ENCODE measurements around the gene CTXN1. TPM values are rescaled to one million over a fixed set of nuclear protein-coding genes. Genes with fewer than 3 reads are reported as not detected.
A peak's percentile ranks its signal among the peaks of the same experiment; 100 is the strongest.
"Not testable (repeated sequence)": the region's sequence is repeated elsewhere in the genome, so short reads cannot be mapped to it uniquely, and the experiment has no call there.

Gene CTXN1
- total and polyA plus RNA-seq, 7 donors, result 0.04 to 0.30 (median 0.25) TPM; not detected in 4

DNA sequence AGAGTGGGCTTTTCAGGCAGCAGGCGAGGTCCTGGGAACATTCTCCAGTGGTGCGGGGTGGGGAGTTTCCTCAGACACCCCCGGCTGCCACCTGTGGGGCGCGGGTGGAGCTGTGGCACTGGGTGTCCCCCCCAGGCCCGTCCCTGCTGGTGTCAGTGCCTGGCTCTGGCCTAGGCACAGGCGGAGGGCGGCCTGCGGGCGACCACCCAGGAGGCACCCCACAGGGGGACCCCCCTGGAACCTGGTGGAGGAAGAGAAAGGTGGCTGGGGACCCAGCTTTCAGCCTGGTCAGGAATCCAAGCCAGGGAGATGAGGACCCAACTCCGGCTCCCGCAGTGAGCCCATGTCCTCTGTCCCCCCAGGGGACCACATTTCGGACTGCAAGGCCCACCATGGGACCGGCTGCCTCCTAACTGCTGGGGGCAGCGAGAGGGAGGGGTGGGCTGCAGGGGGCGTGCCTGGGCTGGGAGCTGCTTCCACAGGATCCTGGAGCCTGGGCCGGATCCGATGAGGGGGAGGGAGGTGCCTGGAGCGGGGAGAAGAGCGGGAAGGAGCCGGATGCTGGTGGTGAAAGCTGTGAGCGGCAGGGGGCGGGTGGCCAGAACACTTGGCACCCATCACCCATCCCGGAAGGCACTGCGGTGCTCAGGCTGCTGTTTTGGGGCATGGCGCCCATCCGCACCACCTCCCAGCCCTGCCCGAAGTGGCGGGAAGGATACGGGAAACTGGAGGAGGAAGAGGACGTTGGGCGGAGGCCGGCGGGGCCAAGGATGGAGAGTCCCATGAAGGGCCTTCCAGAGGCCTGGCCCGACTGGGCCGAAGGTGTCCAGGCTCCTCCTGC is 5.5 kb upstream of the CTXN1 start:
- no peak for TF ChIP-seq CTCF (IDR thresholded peaks at IDR 0.05)
- H3K27me3 ChIP-seq (ENCODE audit: insufficient read depth in 3 of 3, low read length in 2 of 3), result no peaks in the 10 kb centered on the region
- H3K27ac ChIP-seq, result no peak overlapping the region
- H3K9me3 ChIP-seq, result no peaks in the 10 kb centered on the region
- peaks cover 9 to 73% of the 10 kb centered on the region in 2 donors for H3K36me3 ChIP-seq (ENCODE audit: insufficient read depth in 1 of 2, low read depth in 1 of 2)
- ATAC-seq, result no peak
- H3K4me1 ChIP-seq, result peaks cover 20% of the 10 kb centered on the region
- H3K4me3 ChIP-seq, result no peak overlapping the region
- DNase-seq, result no peak
- 86 to 87% (median 86%) methylated on average over 33 to 36 of the region's 36 CpGs for WGBS, 3 donors
- intact Hi-C loops (cut with DNase I), result no loop called here

GRCh38 chr19:7930765-7931164 is 4.8 kb upstream of the CTXN1 start:
- peaks cover 23% of the 10 kb centered on the region for H3K4me1 ChIP-seq
- H3K27ac ChIP-seq, result peak overlapping the region; percentile 14
- ATAC-seq (no peak), DNase-seq (no peak)
- intact Hi-C loops (cut with DNase I), result no loop called here
- no peak for TF ChIP-seq CTCF (IDR thresholded peaks at IDR 0.05)
- H3K4me3 ChIP-seq, result no peak overlapping the region
- H3K27me3 ChIP-seq (ENCODE audit: insufficient read depth in 3 of 3, low read length in 2 of 3), result no peaks in the 10 kb centered on the region
- H3K36me3 ChIP-seq (ENCODE audit: insufficient read depth in 1 of 2, low read depth in 1 of 2), result peaks cover 9 to 66% of the 10 kb centered on the region in 2 donors
- 76 to 85% (median 80%) methylated on average over 7 of the region's 7 CpGs for WGBS, 3 donors
- H3K9me3 ChIP-seq, result no peaks in the 10 kb centered on the region

GRCh38 chr19:7930030-7930429 is 4.1 kb upstream of the CTXN1 start:
- 77 to 87% (median 78%) methylated on average over 5 to 11 of the region's 11 CpGs for WGBS, 3 donors
- H3K9me3 ChIP-seq; ATAC-seq; DNase-seq; H3K4me3 ChIP-seq; intact Hi-C loops (cut with DNase I); H3K27me3 ChIP-seq (ENCODE audit: insufficient read depth in 3 of 3, low read length in 2 of 3): not testable (repeated sequence)
- Histone ChIP-seq H3K36me3 (ENCODE audit: insufficient read depth in 1 of 2, low read depth in 1 of 2) (peaks cover 9 to 59% of the 10 kb centered on the region in 2 donors), H3K27ac (peak overlapping the region; percentile 50), H3K4me1 (peaks cover 23% of the 10 kb centered on the region)

DNA sequence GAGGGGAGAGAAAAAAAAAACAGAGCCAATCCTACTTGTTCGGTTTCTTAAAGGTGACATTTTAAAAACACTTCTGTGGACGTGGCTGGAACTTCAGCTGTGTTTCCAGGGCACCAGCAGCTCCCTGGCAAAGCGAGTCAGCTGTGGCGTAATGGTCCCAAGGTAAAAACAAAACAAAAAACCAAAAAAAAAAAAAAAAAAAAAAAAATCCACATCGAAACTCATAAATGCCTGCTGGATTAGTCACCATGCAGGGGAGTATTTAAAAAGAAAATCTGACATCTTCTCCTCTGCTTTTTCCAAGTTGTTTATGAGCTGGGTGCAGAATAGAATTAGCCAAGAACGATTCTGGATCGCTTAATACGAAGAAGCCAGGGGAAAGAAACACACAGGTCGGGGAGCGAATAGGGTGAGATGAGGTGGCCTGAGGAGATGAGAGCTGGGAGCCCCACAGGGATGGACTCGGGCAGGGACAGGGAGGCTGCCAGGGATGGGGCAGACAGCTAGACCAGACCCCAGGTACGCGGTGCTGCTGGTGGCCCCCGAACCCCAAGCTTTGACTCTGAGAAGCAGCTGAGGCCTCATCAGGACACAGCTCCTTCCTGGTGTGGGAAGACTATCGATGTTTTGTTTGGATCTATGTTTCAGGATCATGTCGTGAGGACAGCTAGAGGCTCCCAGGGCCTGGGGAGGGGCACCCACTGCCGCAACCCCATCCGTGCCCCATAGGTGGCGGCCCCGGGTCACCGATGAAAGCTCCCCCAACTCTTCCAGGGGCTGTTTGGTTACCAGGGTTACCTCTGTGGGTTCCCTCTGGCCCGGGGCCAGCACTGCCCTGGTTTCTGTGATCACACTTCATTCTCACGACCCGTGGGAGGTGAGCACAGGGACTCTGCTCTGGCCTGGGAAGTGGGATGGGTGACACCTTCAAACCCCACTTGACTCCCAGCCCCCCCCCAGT is 3.1 kb upstream of the CTXN1 start:
- H3K4me3 ChIP-seq, result no peak overlapping the region
- H3K27me3 ChIP-seq (ENCODE audit: insufficient read depth in 3 of 3, low read length in 2 of 3), result no peaks in the 10 kb centered on the region
- WGBS, 3 donors, result 60 to 70% (median 61%) methylated on average over 24 of the region's 24 CpGs
- H3K9me3 ChIP-seq, result no peaks in the 10 kb centered on the region
- intact Hi-C loops (cut with DNase I), result no loop called here
- peak; percentile 17 for TF ChIP-seq CTCF (IDR thresholded peaks at IDR 0.05)
- peak overlapping the region; percentile 68 for H3K27ac ChIP-seq
- H3K36me3 ChIP-seq (ENCODE audit: insufficient read depth in 1 of 2, low read depth in 1 of 2), result peaks cover 9 to 49% of the 10 kb centered on the region in 2 donors
- peaks cover 23% of the 10 kb centered on the region for H3K4me1 ChIP-seq
- DNase-seq (peak; percentile 64 to 74), ATAC-seq (peak in 1 of 4 donors; percentile 26)

DNA sequence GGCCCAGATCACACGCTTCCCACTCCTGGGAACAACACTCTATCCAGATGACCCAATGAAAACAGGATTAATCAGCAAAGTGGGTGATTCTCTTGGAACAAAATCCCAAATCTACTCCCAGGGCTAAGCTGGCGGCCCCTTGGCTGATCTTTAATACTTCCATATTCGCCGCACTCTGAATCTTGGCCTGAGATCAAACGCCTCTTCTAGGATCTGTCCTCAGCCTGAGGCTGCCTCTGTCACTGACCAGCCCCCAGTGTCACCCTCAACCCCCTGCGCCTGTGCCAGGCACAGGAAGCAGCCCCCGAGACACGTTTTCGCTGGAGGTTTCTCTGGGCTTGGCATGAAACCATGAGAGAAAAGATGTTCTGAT is 2.4 kb upstream of the CTXN1 start:
- H3K27ac ChIP-seq, result peak overlapping the region; percentile 68
- no peak for TF ChIP-seq CTCF (IDR thresholded peaks at IDR 0.05)
- peaks cover 23% of the 10 kb centered on the region for H3K4me1 ChIP-seq
- H3K36me3 ChIP-seq (ENCODE audit: insufficient read depth in 1 of 2, low read depth in 1 of 2), result peaks cover 7 to 42% of the 10 kb centered on the region in 2 donors
- H3K4me3 ChIP-seq, result no peak overlapping the region
- H3K27me3 ChIP-seq (ENCODE audit: insufficient read depth in 3 of 3, low read length in 2 of 3), result no peaks in the 10 kb centered on the region
- intact Hi-C loops (cut with DNase I), result no loop called here
- DNase-seq (peak in 1 of 2 donors; percentile 20), ATAC-seq (no peak)
- no peaks in the 10 kb centered on the region for H3K9me3 ChIP-seq
- 48 to 69% (median 48%) methylated on average over 9 of the region's 9 CpGs for WGBS, 3 donors

Data from psoas muscle (tissue), 8 donors.